GM23338 (cell line): Measurements from ENCODE around the gene IGSF11.

Experiments used
- CREB1 ChIP-seq: fragments of 250-450 bp; sonication (Bioruptor Pico); IDR thresholded peaks from 2 replicates; pipeline ENCODE4 v1.5.0; 2020; ENCODE audit warnings: low read depth, mild to moderate bottlenecking, moderate library complexity
- ETS1 ChIP-seq: IDR thresholded peaks from 2 replicates; pipeline ENCODE4 v1.6.1; 2016; ENCODE audit warnings: antibody characterized with exemption
- EZH2 ChIP-seq: fragments of 200-600 bp; sonication (generic); IDR thresholded peaks from one replicate; pipeline ENCODE4 v1.8.0; 2017; ENCODE audit warnings: antibody characterized with exemption, mild to moderate bottlenecking, low read depth; ENCODE audit not compliant: unreplicated experiment
- JUNB ChIP-seq: IDR thresholded peaks from one replicate; pipeline ENCODE4 v1.6.1; 2016; ENCODE audit warnings: antibody characterized with exemption; ENCODE audit not compliant: unreplicated experiment
- POLR2AphosphoS5 ChIP-seq: IDR thresholded peaks from 2 replicates; pipeline ENCODE4 v1.6.1; 2016; ENCODE audit warnings: antibody characterized with exemption, low read depth
- REST ChIP-seq: IDR thresholded peaks from one replicate; pipeline ENCODE4 v1.6.1; 2018; ENCODE audit warnings: antibody characterized with exemption; ENCODE audit not compliant: unreplicated experiment
- ZNF331 ChIP-seq: fragments of 250-450 bp; sonication (Bioruptor Pico); IDR thresholded peaks from 2 replicates; pipeline ENCODE4 v1.5.0; 2020; ENCODE audit warnings: low read depth, mild to moderate bottlenecking, moderate library complexity
- TF ChIP-seq, protein P1 (sequence below), 2 experiments: fragments of 200-600 bp in 1 of 2; sonication (generic) in 1 of 2; conservative IDR thresholded peaks; 2 replicates each; pipeline versions ENCODE4 v1.5.1 to v1.6.1; 2016 to 2017; ENCODE audit warnings: antibody characterized with exemption in 2 of 2, low read depth in 2 of 2, mild to moderate bottlenecking in 2 of 2, moderate library complexity in 1 of 2

- TF ChIP-seq, protein P1, sequence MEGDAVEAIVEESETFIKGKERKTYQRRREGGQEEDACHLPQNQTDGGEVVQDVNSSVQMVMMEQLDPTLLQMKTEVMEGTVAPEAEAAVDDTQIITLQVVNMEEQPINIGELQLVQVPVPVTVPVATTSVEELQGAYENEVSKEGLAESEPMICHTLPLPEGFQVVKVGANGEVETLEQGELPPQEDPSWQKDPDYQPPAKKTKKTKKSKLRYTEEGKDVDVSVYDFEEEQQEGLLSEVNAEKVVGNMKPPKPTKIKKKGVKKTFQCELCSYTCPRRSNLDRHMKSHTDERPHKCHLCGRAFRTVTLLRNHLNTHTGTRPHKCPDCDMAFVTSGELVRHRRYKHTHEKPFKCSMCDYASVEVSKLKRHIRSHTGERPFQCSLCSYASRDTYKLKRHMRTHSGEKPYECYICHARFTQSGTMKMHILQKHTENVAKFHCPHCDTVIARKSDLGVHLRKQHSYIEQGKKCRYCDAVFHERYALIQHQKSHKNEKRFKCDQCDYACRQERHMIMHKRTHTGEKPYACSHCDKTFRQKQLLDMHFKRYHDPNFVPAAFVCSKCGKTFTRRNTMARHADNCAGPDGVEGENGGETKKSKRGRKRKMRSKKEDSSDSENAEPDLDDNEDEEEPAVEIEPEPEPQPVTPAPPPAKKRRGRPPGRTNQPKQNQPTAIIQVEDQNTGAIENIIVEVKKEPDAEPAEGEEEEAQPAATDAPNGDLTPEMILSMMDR (conservative IDR thresholded peaks at IDR 0.05; ENCODE audit: low read depth in 2 of 2): no peak
- no peak for TF ChIP-seq REST
- no peak for TF ChIP-seq CREB1 (CRISPR knock-in tag)
- no peak for TF ChIP-seq ZNF331 (CRISPR knock-in tag)
- no peak for TF ChIP-seq EZH2
- TF ChIP-seq POLR2AphosphoS5: no peak
- TF ChIP-seq JUNB: no peak
- no peak for TF ChIP-seq ETS1
These were observed 101.7 kb downstream of the IGSF11 start for GRCh38 chr3:118932822-118933558.
